ENCODE measurements around the gene HLF. TPM values are rescaled to one million over a fixed set of nuclear protein-coding genes. Genes with fewer than 3 reads are reported as not detected.

Gene HLF
- total and polyA plus RNA-seq, 2 of the 4 experiments (the other 2 are of a cell fraction): 0.18 TPM; not detected in 1

- H3K4me2 ChIP-seq (ENCODE audit: low read depth, low read length): no peak overlapping the region
- H3K27ac ChIP-seq (ENCODE audit: insufficient read depth, low read length): no peak overlapping the region
- H4K91ac ChIP-seq (ENCODE audit: insufficient read depth, low read depth, low read length): no peak overlapping the region
- no peaks in the 10 kb centered on the region for H4K20me1 ChIP-seq (ENCODE audit: insufficient read depth, low read length)
- no peak for ATAC-seq (ENCODE audit: low read depth)
- H3K27me3 ChIP-seq (ENCODE audit: control insufficient read depth, insufficient read depth, low read length): peaks cover 10% of the 10 kb centered on the region
- no peak overlapping the region for H2AK9ac ChIP-seq (replicated peaks; ENCODE audit: low read depth, low read length, poor library complexity)
- no peak overlapping the region for H4K5ac ChIP-seq (ENCODE audit: low read depth, low read length)
- H2AFZ ChIP-seq (replicated peaks; ENCODE audit: low read length, poor library complexity): no peak overlapping the region
- H3K36me3 ChIP-seq (ENCODE audit: control insufficient read depth, insufficient read depth, low read length): no peaks in the 10 kb centered on the region
- no peaks in the 10 kb centered on the region for H3K9me3 ChIP-seq (ENCODE audit: control insufficient read depth, insufficient read depth, low read length)
- H3K4me3 ChIP-seq (ENCODE audit: insufficient read depth, low read depth, low read length): no peak overlapping the region
- intact Hi-C loops (cut with micrococcal nuclease): no loop called here
- WGBS, 2 experiments (ENCODE audit: extremely low coverage in 2 of 2, insufficient read length in 1 of 2): 71% methylated on average over 1 of the region's 3 CpGs; no CpG with 5 or more reads in 1 of the 2 experiments
- no peak overlapping the region for H2AK5ac ChIP-seq (ENCODE audit: low read depth, low read length)
- in situ Hi-C loops (cut with MboI; ENCODE audit: low sequenced_read_pairs): no loop called here
- POLR2A ChIA-PET (ENCODE audit: unreplicated experiment): no interaction called here
- CTCF ChIA-PET: no interaction called here
- H3K14ac ChIP-seq (replicated peaks; ENCODE audit: low read depth, low read length): no peak overlapping the region
- no peak for DNase-seq
- no peak overlapping the region for H3K9ac ChIP-seq (ENCODE audit: low read depth, low read length)
- no peak overlapping the region for H2BK120ac ChIP-seq (ENCODE audit: low read depth, low read length)
- no peak overlapping the region for H4K8ac ChIP-seq (ENCODE audit: low read depth in 2 of 2, low read length in 2 of 2)
- no peaks in the 10 kb centered on the region for H3K9me1 ChIP-seq (ENCODE audit: insufficient read depth, low read length)
- no peak overlapping the region for H3K23ac ChIP-seq (ENCODE audit: low read depth, low read length)
- H3K18ac ChIP-seq (ENCODE audit: low read depth, low read length): no peak overlapping the region
- H3K4ac ChIP-seq (ENCODE audit: low read depth, low read length): no peak overlapping the region
- no peaks in the 10 kb centered on the region for H3K79me1 ChIP-seq (ENCODE audit: low read depth in 1 of 2, low read length in 2 of 2)
- H2BK5ac ChIP-seq (ENCODE audit: low read depth, low read length, poor library complexity, severe bottlenecking): no peak overlapping the region
- BruUV-seq (replicated peaks): no TSS peak
- no peak overlapping the region for H2BK20ac ChIP-seq (ENCODE audit: low read depth, low read length)
- no peak overlapping the region for H3K56ac ChIP-seq (ENCODE audit: extremely low read depth, insufficient read depth, low read length)
- H3K4me1 ChIP-seq (ENCODE audit: control insufficient read depth, insufficient read depth, low read length): no peaks in the 10 kb centered on the region
- H2BK15ac ChIP-seq (ENCODE audit: low read depth, low read length): no peak overlapping the region
- dilution Hi-C loops (cut with HindIII; ENCODE audit: low sequenced_read_pairs, unreplicated experiment): no loop called here
- TF ChIP-seq MAZ (IDR thresholded peaks at IDR 0.05; ENCODE audit: borderline replicate concordance, low read depth, low read length) (no peak), ELK1 (IDR thresholded peaks at IDR 0.05; ENCODE audit: borderline replicate concordance, low read depth, low read length) (no peak), MXI1 (IDR thresholded peaks at IDR 0.05; ENCODE audit: borderline replicate concordance, low read depth, low read length) (no peak), RCOR1 (IDR thresholded peaks at IDR 0.05; ENCODE audit: insufficient replicate concordance, low read length) (no peak)
Observed at GRCh38 chr17:55340176-55340575, 75.4 kb downstream of the HLF start.

Measured in IMR-90 (cell line).